GM19467 (cell line): ENCODE data around the gene C2orf69.

Experiments
- ATAC-seq: cut with Tn5 transposase; IDR thresholded peaks from one replicate; pipeline ENCODE4 v1.9.1; 2021; ENCODE audit warnings: mild to moderate bottlenecking, moderate library complexity; ENCODE audit not compliant: unreplicated experiment

The C2orf69 gene

GRCh38 chr2:199962203-199962602, 51.1 kb downstream of the C2orf69 start:
- ATAC-seq, result no peak

- ATAC-seq, result no peak
Observed at GRCh38 chr2:199966405-199966804, 55.3 kb downstream of the C2orf69 start.

- ATAC-seq, result no peak
Observed at GRCh38 chr2:199966976-199967375, 55.9 kb downstream of the C2orf69 start.

GRCh38 chr2:199968126-199968525, 57.0 kb downstream of the C2orf69 start:
- no peak for ATAC-seq

DNA sequence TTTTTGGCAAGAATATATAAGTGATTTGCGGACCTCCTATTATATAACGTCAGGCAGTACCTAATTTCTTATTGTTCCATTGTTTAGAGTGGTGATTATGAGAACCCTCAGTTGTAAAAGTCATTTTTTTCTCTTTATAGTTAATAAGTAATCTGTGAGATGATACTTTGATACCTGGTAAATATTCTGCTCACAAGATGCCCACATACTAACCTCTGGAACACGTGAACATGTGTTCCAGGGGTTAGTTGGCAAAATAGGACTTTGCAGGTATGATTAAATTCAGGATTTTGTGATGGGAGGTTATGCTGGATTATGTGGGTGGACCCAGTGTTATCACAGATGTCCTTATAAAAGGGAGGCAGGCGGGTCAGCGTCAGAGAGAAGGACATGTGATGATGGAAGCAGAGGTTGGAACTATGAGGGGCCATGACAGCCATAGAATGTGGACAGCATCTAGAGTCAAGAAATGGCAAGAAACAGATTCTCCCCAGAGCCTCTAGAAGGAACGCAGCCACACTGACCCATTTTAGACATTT, 61.1 kb downstream of the C2orf69 start:
- no peak for ATAC-seq

GRCh38 chr2:199973703-199974102, 62.6 kb downstream of the C2orf69 start:
- ATAC-seq, result no peak

DNA sequence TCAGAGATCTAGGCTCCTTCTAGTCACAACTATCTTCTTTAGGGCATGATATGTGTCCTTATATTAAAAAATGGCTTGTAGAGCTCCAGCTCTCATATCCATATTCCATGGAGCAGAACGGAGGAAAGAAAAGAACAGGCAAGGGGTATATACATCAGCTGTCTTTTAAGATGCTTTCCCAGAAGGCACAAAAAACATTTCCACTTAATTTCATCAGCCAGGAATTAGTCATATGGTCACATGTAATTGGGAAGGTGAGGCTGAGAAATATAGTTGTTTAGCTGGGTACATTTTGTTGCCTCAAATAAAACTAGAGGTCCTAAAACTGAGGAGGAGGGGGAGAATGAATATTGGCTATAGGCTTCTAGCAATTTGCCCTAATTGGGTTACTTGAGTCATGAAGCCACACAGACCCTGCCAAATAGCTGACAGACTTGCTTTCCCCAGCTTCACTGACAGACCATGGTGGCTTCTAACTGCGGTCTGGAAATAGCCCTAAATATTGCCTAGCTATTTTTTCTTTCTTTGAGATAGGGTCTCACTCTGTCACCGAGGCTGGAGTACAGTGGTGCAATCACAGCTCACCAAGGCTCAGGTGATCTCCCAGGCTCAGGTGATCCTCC, 64.3 kb downstream of the C2orf69 start:
- no peak for ATAC-seq
